ENCODE data around the gene EMC9. TPM values are rescaled to one million over a fixed set of nuclear protein-coding genes. Genes with fewer than 3 reads are reported as not detected.
"Not testable (repeated sequence)": the region's sequence is repeated elsewhere in the genome, so short reads cannot be mapped to it uniquely, and the experiment has no call there.

The EMC9 gene
- polyA plus RNA-seq, 2 donors, result 24.5 to 26.6 TPM

DNA sequence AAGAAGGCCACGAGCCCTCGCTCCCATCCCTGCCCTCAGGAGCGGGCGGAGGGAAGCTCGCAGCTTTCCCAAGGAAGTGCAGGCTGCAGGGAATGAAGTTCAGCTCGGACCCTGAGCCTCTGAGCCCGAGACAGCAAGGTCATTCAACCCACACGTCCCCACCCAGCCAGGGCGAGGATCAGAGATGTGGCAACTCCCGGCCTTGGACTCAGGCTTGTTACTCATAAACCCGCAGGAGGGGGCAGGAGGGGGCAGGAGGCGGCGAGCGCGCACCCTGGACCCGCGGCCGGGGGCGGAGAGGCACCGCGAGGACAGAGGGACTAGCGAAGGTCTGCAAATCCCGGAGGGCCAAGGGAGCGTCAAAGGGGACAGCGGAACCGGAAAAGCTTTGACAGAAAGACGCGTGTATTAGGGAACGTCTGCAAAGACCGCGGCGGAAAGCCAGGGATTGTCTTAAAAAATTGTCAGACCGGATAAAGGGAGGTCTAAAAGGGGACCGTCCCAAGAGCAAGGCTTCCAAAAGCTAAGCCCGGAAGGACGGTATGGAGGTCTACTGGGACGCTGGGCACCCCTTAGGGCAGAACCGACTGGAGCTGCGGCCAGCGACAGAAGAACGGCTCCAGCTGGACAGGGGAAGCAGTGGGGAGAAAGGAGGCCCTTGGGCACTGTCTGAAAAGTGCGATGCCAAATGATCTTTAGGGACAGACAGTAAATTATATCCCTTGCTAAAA is 27.4 kb downstream of the EMC9 start:
- Histone ChIP-seq H3K27me3 (ENCODE audit: control insufficient read depth in 1 of 2, insufficient read depth in 2 of 2, low read length in 2 of 2) (no peaks in the 10 kb centered on the region), H3K4me1 (ENCODE audit: control insufficient read depth in 2 of 2, insufficient read depth in 2 of 2, low read length in 1 of 2) (peaks cover 0 to 2% of the 10 kb centered on the region in 2 donors), H3K4me3 (ENCODE audit: low read depth in 1 of 2, low read length in 2 of 2) (peak overlapping the region; percentile 71 to 72), H3K27ac (ENCODE audit: low read depth in 2 of 2, low read length in 1 of 2) (peak overlapping the region; percentile 100), H3K36me3 (ENCODE audit: control insufficient read depth in 2 of 2, insufficient read depth in 2 of 2, low read length in 1 of 2) (peaks cover 12% of the 10 kb centered on the region in 2 donors), H3K9me3 (ENCODE audit: control insufficient read depth in 2 of 2, insufficient read depth in 1 of 2, low read depth in 1 of 2, low read length in 1 of 2) (no peaks in the 10 kb centered on the region)
- 0% methylated on average over 42 of the region's 42 CpGs for WGBS, 2 donors

DNA sequence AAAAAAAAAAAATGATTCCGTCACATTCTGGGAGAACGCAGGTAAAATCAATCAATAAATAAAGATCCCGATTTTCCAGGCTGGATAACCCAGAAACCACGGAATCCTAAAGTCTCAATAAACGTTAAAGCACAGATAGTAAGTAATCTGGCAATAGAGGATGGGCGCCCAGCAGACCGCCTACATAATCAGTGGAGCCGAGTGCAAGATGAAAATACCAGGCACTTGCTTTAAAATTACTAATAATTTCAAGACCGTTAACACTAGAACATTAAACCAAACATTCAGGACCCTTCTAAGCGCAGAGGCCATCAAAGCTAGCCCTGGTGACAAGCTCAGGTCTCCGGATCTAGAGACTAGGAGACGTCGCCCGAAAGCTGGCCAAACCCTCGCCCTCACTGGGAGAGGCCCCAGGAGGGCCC is 28.0 kb downstream of the EMC9 start:
- H3K27ac ChIP-seq (ENCODE audit: low read depth in 2 of 2, low read length in 1 of 2), result peak overlapping the region; percentile 100
- WGBS, 2 donors, result 13 to 16% methylated on average over 15 of the region's 15 CpGs
- no peaks in the 10 kb centered on the region for H3K27me3 ChIP-seq (ENCODE audit: control insufficient read depth in 1 of 2, insufficient read depth in 2 of 2, low read length in 2 of 2)
- H3K36me3 ChIP-seq (ENCODE audit: control insufficient read depth in 2 of 2, insufficient read depth in 2 of 2, low read length in 1 of 2), result peaks cover 8 to 9% of the 10 kb centered on the region in 2 donors
- H3K9me3 ChIP-seq (ENCODE audit: control insufficient read depth in 2 of 2, insufficient read depth in 1 of 2, low read depth in 1 of 2, low read length in 1 of 2), result no peaks in the 10 kb centered on the region
- H3K4me3 ChIP-seq (ENCODE audit: low read depth in 1 of 2, low read length in 2 of 2), result peak overlapping the region; percentile 71 to 72
- H3K4me1 ChIP-seq (ENCODE audit: control insufficient read depth in 2 of 2, insufficient read depth in 2 of 2, low read length in 1 of 2), result peaks cover 0 to 2% of the 10 kb centered on the region in 2 donors

DNA sequence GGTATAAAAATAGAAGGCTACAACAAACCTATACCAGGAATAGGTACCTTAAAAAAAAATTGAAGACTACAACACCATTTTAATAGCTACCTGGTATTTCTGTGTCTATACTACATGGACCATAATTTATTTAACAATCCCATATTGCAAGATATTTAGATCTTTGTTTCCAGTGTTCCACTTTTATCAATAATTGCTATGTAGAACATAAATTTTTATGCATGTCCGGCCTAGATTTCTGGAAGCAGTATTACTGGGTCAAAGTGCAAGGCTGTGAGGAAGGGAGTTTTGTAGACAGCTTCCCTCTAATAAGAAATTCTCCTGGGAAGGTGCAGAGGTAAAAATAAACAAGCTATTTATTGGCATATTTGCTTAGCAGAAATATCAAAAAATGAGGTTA is 30.9 kb downstream of the EMC9 start:
- no peaks in the 10 kb centered on the region for H3K36me3 ChIP-seq (ENCODE audit: control insufficient read depth in 2 of 2, insufficient read depth in 2 of 2, low read length in 1 of 2)
- H3K4me1 ChIP-seq (ENCODE audit: control insufficient read depth in 2 of 2, insufficient read depth in 2 of 2, low read length in 1 of 2), result no peaks in the 10 kb centered on the region
- H3K27me3 ChIP-seq (ENCODE audit: control insufficient read depth in 1 of 2, insufficient read depth in 2 of 2, low read length in 2 of 2), result no peaks in the 10 kb centered on the region
- no peaks in the 10 kb centered on the region for H3K9me3 ChIP-seq (ENCODE audit: control insufficient read depth in 2 of 2, insufficient read depth in 1 of 2, low read depth in 1 of 2, low read length in 1 of 2)
- 60 to 83% methylated on average over 1 of the region's 1 CpG for WGBS, 2 donors
- H3K4me3 ChIP-seq (ENCODE audit: low read depth in 1 of 2, low read length in 2 of 2), result no peak overlapping the region
- H3K27ac ChIP-seq (ENCODE audit: low read depth in 2 of 2, low read length in 1 of 2), result no peak overlapping the region

DNA sequence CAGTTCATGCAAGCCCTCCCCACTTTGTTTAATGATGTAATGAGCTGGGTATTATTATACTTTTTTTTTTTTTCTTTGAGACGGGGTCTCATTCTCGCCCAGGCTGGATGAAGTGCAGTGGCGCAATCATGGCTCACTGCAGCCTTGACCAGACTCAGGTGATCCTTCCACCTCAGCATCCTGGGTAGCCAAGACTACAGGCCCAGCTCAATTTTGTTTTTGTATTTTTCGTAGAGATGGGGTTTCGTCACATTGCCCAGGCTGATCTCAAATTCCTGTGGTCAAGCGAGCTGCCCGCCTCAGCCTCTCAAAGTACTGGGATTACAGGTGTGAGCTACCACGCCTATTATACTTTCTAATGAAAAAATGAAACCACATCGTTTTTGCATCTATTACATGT is 31.3 kb downstream of the EMC9 start:
- no peaks in the 10 kb centered on the region for H3K9me3 ChIP-seq (ENCODE audit: control insufficient read depth in 2 of 2, insufficient read depth in 1 of 2, low read depth in 1 of 2, low read length in 1 of 2)
- H3K36me3 ChIP-seq (ENCODE audit: control insufficient read depth in 2 of 2, insufficient read depth in 2 of 2, low read length in 1 of 2), result no peaks in the 10 kb centered on the region
- 83 to 84% methylated on average over 9 of the region's 9 CpGs for WGBS, 2 donors
- H3K4me3 ChIP-seq (ENCODE audit: low read depth in 1 of 2, low read length in 2 of 2), result no peak overlapping the region
- no peak overlapping the region for H3K27ac ChIP-seq (ENCODE audit: low read depth in 2 of 2, low read length in 1 of 2)
- H3K27me3 ChIP-seq (ENCODE audit: control insufficient read depth in 1 of 2, insufficient read depth in 2 of 2, low read length in 2 of 2), result no peaks in the 10 kb centered on the region
- no peaks in the 10 kb centered on the region for H3K4me1 ChIP-seq (ENCODE audit: control insufficient read depth in 2 of 2, insufficient read depth in 2 of 2, low read length in 1 of 2)

DNA sequence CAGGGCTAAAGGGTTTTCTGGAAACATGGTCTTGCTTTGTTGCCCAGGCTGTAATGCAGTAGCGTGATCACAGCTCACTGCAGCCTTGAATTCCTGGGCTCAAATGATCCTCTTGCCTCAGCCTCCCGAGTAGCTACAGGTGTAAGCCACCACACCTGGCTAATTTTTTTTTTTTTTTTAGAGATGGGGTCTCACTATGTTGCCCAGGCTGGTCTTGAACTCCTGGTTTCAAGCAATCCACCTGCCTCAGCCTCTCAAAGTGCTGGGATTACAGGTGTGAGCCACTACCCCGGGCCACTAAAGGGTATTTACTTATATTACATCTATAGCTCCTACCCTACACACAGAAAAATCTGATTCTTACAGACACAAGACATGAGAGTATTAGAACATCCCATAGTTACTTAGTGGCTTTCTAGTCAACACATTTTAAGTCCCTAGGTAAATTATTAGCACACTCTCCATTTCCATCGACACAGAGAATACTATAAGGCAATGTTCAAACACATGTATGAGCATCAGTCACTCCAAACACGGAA is 33.0 kb downstream of the EMC9 start:
- no peaks in the 10 kb centered on the region for H3K36me3 ChIP-seq (ENCODE audit: control insufficient read depth in 2 of 2, insufficient read depth in 2 of 2, low read length in 1 of 2)
- H3K4me1 ChIP-seq (ENCODE audit: control insufficient read depth in 2 of 2, insufficient read depth in 2 of 2, low read length in 1 of 2), result no peaks in the 10 kb centered on the region
- WGBS, 2 donors, result 42 to 46% methylated on average over 5 of the region's 5 CpGs
- no peaks in the 10 kb centered on the region for H3K27me3 ChIP-seq (ENCODE audit: control insufficient read depth in 1 of 2, insufficient read depth in 2 of 2, low read length in 2 of 2)
- no peak overlapping the region for H3K4me3 ChIP-seq (ENCODE audit: low read depth in 1 of 2, low read length in 2 of 2)
- H3K9me3 ChIP-seq (ENCODE audit: control insufficient read depth in 2 of 2, insufficient read depth in 1 of 2, low read depth in 1 of 2, low read length in 1 of 2), result no peaks in the 10 kb centered on the region
- H3K27ac ChIP-seq (ENCODE audit: low read depth in 2 of 2, low read length in 1 of 2), result no peak overlapping the region

DNA sequence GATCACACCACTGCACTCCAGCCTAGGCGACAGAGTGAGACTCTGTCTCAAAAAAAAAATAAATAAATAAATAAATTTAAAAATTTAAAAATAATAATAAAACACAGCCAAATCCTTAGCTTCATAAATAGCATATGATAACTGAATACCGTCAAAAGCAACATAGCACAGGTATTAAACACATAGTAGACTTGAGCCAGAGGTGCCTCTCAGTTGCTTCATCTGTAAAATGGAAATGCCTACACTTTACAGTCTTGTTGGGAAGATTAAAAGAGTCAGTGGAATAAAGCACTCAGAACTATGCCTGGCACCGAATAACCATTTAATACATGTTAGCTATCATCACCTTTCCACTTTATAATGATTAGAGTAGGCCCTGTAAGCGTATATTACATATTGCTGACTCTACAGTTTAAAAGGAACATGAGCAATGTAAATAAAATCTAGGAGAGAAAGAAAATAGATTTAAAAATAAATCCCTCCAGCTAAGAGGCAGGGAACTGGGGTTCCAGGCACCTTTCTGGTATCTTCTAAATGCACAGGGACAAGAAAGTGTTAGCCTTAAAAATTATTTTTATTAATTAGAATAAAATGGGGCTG is 34.6 kb downstream of the EMC9 start:
- H3K27ac ChIP-seq (ENCODE audit: low read depth in 2 of 2, low read length in 1 of 2), result no peak overlapping the region
- no peaks in the 10 kb centered on the region for H3K4me1 ChIP-seq (ENCODE audit: control insufficient read depth in 2 of 2, insufficient read depth in 2 of 2, low read length in 1 of 2)
- H3K4me3 ChIP-seq (ENCODE audit: low read depth in 1 of 2, low read length in 2 of 2), result no peak overlapping the region
- no peaks in the 10 kb centered on the region for H3K9me3 ChIP-seq (ENCODE audit: control insufficient read depth in 2 of 2, insufficient read depth in 1 of 2, low read depth in 1 of 2, low read length in 1 of 2)
- no peaks in the 10 kb centered on the region for H3K36me3 ChIP-seq (ENCODE audit: control insufficient read depth in 2 of 2, insufficient read depth in 2 of 2, low read length in 1 of 2)
- no peaks in the 10 kb centered on the region for H3K27me3 ChIP-seq (ENCODE audit: control insufficient read depth in 1 of 2, insufficient read depth in 2 of 2, low read length in 2 of 2)
- WGBS, 2 donors, result 88 to 89% methylated on average over 4 of the region's 4 CpGs

DNA sequence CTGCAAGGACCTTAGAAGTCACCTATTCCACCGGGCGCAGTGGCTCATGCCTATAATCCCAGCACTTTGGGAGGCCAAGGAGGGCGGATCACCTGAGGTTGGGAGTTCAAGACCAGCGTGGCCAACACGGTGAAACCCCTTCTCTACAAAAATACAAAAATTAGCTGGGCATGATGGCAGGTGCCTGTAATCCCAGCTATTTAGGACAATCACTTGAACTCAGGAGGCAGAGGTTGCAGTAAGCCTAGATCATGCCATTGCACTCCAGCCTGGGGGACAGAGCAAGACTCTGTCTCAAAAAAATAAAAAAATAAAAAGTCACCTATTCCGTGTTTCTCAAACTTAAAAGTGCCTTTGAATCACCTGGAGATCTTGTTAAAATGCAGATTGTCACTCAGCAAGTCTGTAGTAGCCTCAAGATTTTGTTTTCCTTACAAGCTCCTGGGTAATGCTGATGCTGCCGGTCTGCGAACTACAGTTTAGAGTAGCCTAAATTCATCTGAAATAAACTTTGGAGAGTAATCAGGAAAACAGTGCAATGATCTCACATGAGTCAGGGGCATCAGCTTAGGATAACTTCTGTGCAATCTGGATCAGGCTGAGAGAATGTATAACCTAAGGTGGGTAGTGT is 35.7 kb downstream of the EMC9 start:
- H3K27ac ChIP-seq (ENCODE audit: low read depth in 2 of 2, low read length in 1 of 2); H3K4me1 ChIP-seq (ENCODE audit: control insufficient read depth in 2 of 2, insufficient read depth in 2 of 2, low read length in 1 of 2); H3K9me3 ChIP-seq (ENCODE audit: control insufficient read depth in 2 of 2, insufficient read depth in 1 of 2, low read depth in 1 of 2, low read length in 1 of 2); H3K36me3 ChIP-seq (ENCODE audit: control insufficient read depth in 2 of 2, insufficient read depth in 2 of 2, low read length in 1 of 2); H3K27me3 ChIP-seq (ENCODE audit: control insufficient read depth in 1 of 2, insufficient read depth in 2 of 2, low read length in 2 of 2); H3K4me3 ChIP-seq (ENCODE audit: low read depth in 1 of 2, low read length in 2 of 2): not testable (repeated sequence)
- WGBS, 2 donors, result 90 to 91% methylated on average over 8 of the region's 8 CpGs

DNA sequence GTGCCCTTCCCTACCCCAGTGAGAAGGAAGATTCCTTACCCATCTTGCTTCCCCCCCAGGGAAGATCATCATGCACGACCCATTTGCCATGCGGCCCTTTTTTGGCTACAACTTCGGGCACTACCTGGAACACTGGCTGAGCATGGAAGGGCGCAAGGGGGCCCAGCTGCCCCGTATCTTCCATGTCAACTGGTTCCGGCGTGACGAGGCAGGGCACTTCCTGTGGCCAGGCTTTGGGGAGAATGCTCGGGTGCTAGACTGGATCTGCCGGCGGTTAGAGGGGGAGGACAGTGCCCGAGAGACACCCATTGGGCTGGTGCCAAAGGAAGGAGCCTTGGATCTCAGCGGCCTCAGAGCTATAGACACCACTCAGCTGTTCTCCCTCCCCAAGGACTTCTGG is 37.9 kb downstream of the EMC9 start:
- H3K27me3 ChIP-seq (ENCODE audit: control insufficient read depth in 1 of 2, insufficient read depth in 2 of 2, low read length in 2 of 2), result no peaks in the 10 kb centered on the region
- H3K4me3 ChIP-seq (ENCODE audit: low read depth in 1 of 2, low read length in 2 of 2), result no peak overlapping the region
- H3K9me3 ChIP-seq (ENCODE audit: control insufficient read depth in 2 of 2, insufficient read depth in 1 of 2, low read depth in 1 of 2, low read length in 1 of 2), result no peaks in the 10 kb centered on the region
- no peak overlapping the region for H3K27ac ChIP-seq (ENCODE audit: low read depth in 2 of 2, low read length in 1 of 2)
- H3K36me3 ChIP-seq (ENCODE audit: control insufficient read depth in 2 of 2, insufficient read depth in 2 of 2, low read length in 1 of 2), result peaks cover 0 to 3% of the 10 kb centered on the region in 2 donors
- peaks cover 0 to 3% of the 10 kb centered on the region in 2 donors for H3K4me1 ChIP-seq (ENCODE audit: control insufficient read depth in 2 of 2, insufficient read depth in 2 of 2, low read length in 1 of 2)
- 92 to 93% methylated on average over 13 of the region's 13 CpGs for WGBS, 2 donors

DNA sequence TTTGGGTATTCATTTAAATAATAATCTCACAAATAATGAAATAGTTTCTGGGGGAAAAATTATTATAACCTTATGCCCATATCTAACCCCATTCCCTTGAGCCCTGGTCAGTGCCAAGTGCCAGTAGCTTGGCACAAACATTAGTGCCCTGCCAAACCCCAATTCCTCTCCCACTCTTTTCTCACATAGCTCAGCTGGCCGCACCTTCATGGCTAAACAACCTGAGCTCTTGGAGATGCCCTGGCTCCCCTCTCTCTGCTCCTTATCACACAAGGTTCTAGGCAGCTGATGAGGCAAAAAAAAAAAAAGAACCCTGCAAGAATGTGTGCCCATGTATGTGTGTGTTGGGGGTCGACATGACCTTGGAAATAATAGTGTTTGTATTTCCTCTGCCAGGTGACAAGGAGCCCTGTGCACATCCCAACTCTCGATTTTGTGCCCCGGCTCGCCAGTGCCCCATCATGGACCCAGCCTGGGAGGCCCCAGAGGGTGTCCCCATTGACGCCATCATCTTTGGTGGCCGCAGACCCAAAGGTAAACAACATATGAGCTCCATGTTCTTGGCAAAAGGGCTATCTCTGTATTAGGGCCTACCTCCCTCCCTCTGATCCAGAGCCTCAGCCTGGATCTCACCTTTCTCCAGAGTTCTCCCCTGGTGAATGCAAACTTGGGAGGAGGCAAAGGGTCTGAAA is 38.9 kb downstream of the EMC9 start:
- Histone ChIP-seq H3K4me1 (ENCODE audit: control insufficient read depth in 2 of 2, insufficient read depth in 2 of 2, low read length in 1 of 2) (peaks cover 0 to 3% of the 10 kb centered on the region in 2 donors), H3K27ac (ENCODE audit: low read depth in 2 of 2, low read length in 1 of 2) (no peak overlapping the region), H3K36me3 (ENCODE audit: control insufficient read depth in 2 of 2, insufficient read depth in 2 of 2, low read length in 1 of 2) (peaks cover 3 to 6% of the 10 kb centered on the region in 2 donors), H3K27me3 (ENCODE audit: control insufficient read depth in 1 of 2, insufficient read depth in 2 of 2, low read length in 2 of 2) (no peaks in the 10 kb centered on the region), H3K9me3 (ENCODE audit: control insufficient read depth in 2 of 2, insufficient read depth in 1 of 2, low read depth in 1 of 2, low read length in 1 of 2) (no peaks in the 10 kb centered on the region), H3K4me3 (ENCODE audit: low read depth in 1 of 2, low read length in 2 of 2) (no peak overlapping the region)
- 92 to 93% methylated on average over 7 of the region's 7 CpGs for WGBS, 2 donors
